HepG2 (cell line): ENCODE measurements around the gene FFAR1. TPM values are rescaled to one million over a fixed set of nuclear protein-coding genes. Genes with fewer than 3 reads are reported as not detected.

Source experiments
- ATAC-seq: fragments of 200-7000 bp; cut with Tn5 transposase; 3 replicates; pipeline ENCODE4 v1.9.1; 2020; ENCODE audit warnings: mild to moderate bottlenecking, moderate library complexity
- BruUV-seq: library from RNA; stranded (reverse); fragments of 400-500 nt; replicated peaks from 2 replicates; lab custom pipeline; 2021; lab: Mats Ljungman, UMichigan
- CTCF ChIA-PET: fragments of 300-600 bp; formaldehyde crosslinking; extraction: SDS; loops from one replicate; lab custom pipeline; 2021; ENCODE audit warnings: low total read pairs, inconsistent platforms, low intra/inter-chr PET ratio; lab: Yijun Ruan, JAX
- POLR2A ChIA-PET: fragments of 350-600 bp; sonication (Branson Sonifier 250); formaldehyde crosslinking; loops from one replicate; lab custom pipeline; 2020; ENCODE audit warnings: antibody characterized with exemption, inconsistent platforms; lab: Yijun Ruan, JAX
- DNase-seq: peaks from one replicate; pipeline ENCODE4 v3.0.0-alpha.2; 2015; ENCODE audit warnings: low spot score
- FAIRE-seq: peaks from 3 replicates; lab custom pipeline; 2011; peaks lifted over from hg19 to GRCh38; lab: Jason Lieb, UNC
- H2AFZ ChIP-seq: one replicate; pipeline ENCODE4 v1.6.1; 2011; ENCODE audit warnings: low read length, inconsistent platforms
- H3K27ac ChIP-seq: fragments of 300-600 bp; 3 replicates; pipeline ENCODE4 v1.8.0; 2011; ENCODE audit warnings: mixed run types, mild to moderate bottlenecking, mixed read lengths, low read length, inconsistent platforms; ENCODE audit not compliant: insufficient read depth; ENCODE audit errors: extremely low read length
- H3K27me3 ChIP-seq, 2 experiments: fragments of 200-600 bp in 1 of 2; 2 replicates in 1 of 2; 3 replicates in 1 of 2; pipeline versions ENCODE4 v1.6.0 to v1.8.0; 2011; ENCODE audit warnings: low read length in 2 of 2, mild to moderate bottlenecking in 2 of 2, moderate library complexity in 2 of 2, inconsistent platforms in 1 of 2; ENCODE audit not compliant: insufficient read depth in 2 of 2, control insufficient read depth in 1 of 2
- H3K36me3 ChIP-seq, 2 experiments: fragments of 200-600 bp in 1 of 2; replicated peaks in 1 of 2; 2 replicates in 1 of 2; 3 replicates in 1 of 2; pipeline versions ENCODE4 v1.5.1 to v1.8.0; 2011; ENCODE audit warnings: low read length in 2 of 2, inconsistent platforms in 1 of 2; ENCODE audit not compliant: insufficient read depth in 2 of 2, control insufficient read depth in 1 of 2
- H3K4me1 ChIP-seq: 2 replicates; pipeline ENCODE4 v1.5.1; 2012; ENCODE audit warnings: low read length, inconsistent platforms; ENCODE audit not compliant: insufficient read depth
- H3K4me2 ChIP-seq: 2 replicates; pipeline ENCODE4 v1.6.0; 2011; ENCODE audit warnings: low read depth, low read length, inconsistent platforms
- H3K4me3 ChIP-seq, 3 experiments: fragments of 200-600 bp in 1 of 3; sonication (generic), shearing (Covaris generic) in 1 of 3; replicated peaks in 1 of 3; 2 replicates each; pipeline ENCODE4 v1.5.1; 2011 to 2016; ENCODE audit warnings: low read length in 3 of 3, inconsistent platforms in 2 of 3, low read depth in 2 of 3, mild to moderate bottlenecking in 2 of 3, control low read depth in 1 of 3, mixed read lengths in 1 of 3; ENCODE audit not compliant: insufficient read depth in 1 of 3
- H3K79me2 ChIP-seq: one replicate; pipeline ENCODE4 v1.6.1; 2011; ENCODE audit warnings: low read length, inconsistent platforms; ENCODE audit not compliant: insufficient read depth
- H3K9ac ChIP-seq: 2 replicates; pipeline ENCODE4 v1.6.0; 2011; ENCODE audit warnings: mild to moderate bottlenecking, low read depth, low read length, inconsistent platforms; ENCODE audit not compliant: insufficient read depth
- H3K9me3 ChIP-seq: 2 replicates; pipeline ENCODE4 v1.5.1; 2012; ENCODE audit warnings: mild to moderate bottlenecking, low read length
- H4K20me1 ChIP-seq: 2 replicates; pipeline ENCODE4 v1.6.0; 2011; ENCODE audit warnings: inconsistent platforms, mild to moderate bottlenecking, low read length, moderate library complexity; ENCODE audit not compliant: insufficient read depth
- NONO ChIP-seq, 2 experiments: fragments of 450-650 bp in 1 of 2; sonication (generic) in 1 of 2; formaldehyde crosslinking in 1 of 2; IDR thresholded peaks in 1 of 2; conservative IDR thresholded peaks in 1 of 2; 2 replicates each; pipeline versions ENCODE4 v1.6.1 to v1.8.0; 2017 to 2022; ENCODE audit warnings: mild to moderate bottlenecking in 1 of 2, missing genetic modification reagents in 1 of 2, moderate library complexity in 1 of 2
- TAF1 ChIP-seq: sonication (generic); formaldehyde crosslinking; IDR thresholded peaks from 2 replicates; pipeline ENCODE4 v1.4.0; 2020; ENCODE audit warnings: missing genetic modification reagents
- ZMYM4 ChIP-seq: sonication (generic); formaldehyde crosslinking; IDR thresholded peaks from 2 replicates; pipeline ENCODE4 v1.8.1; 2023; ENCODE audit warnings: mild to moderate bottlenecking, missing genetic modification reagents
- ZNF225 ChIP-seq: sonication (generic); formaldehyde crosslinking; IDR thresholded peaks from 2 replicates; pipeline ENCODE4 v1.4.0; 2020; ENCODE audit warnings: mild to moderate bottlenecking, missing genetic modification reagents
- ZNF264 ChIP-seq: sonication (generic); formaldehyde crosslinking; IDR thresholded peaks from 2 replicates; pipeline ENCODE4 v1.4.0; 2020; ENCODE audit warnings: missing genetic modification reagents
- WGBS: methylation state at CpG from one replicate; pipeline ENCODE4 v1.1.6; 2017; ENCODE audit warnings: low lambda C conversion rate; 5-methylcytosine and 5-hydroxymethylcytosine counted together
- in situ Hi-C: cut with HindIII; loops from 2 replicates; pipeline ENCODE4 v1.10.0; 2017; ENCODE audit warnings: low pct_unique_long_range_greater_than_20kb; ENCODE audit not compliant: extremely low pct_ligation_motif_present
- intact Hi-C: fragments of 100-400 bp; cut with micrococcal nuclease; formaldehyde crosslinking; loops from one replicate; pipeline ENCODE4 v1.10.0; 2022; ENCODE audit not compliant: unreplicated experiment
- polyA plus RNA-seq, 8 experiments: library from polyadenylated mRNA; depleted of rRNA in 3 of 8; stranded (reverse) in 7 of 8; unstranded in 1 of 8; fragments of >200 nt; fragmentation: Illumina TruSeq in 4 of 8; extraction: Trizol in 4 of 8; gene quantifications; 2 replicates each; pipeline versions ENCODE4 v1.2.1 to v1.2.3, GENCODE V29; 2011 to 2016; ENCODE audit warnings: low read depth in 4 of 8, missing spikeins in 1 of 8, mixed read lengths in 1 of 8; ENCODE audit not compliant: insufficient read depth in 1 of 8
- total RNA-seq, 5 experiments: library from RNA; depleted of rRNA; stranded (reverse); fragments of >200 nt; fragmentation: Illumina TruSeq; extraction: Trizol; gene quantifications; 2 replicates each; pipeline ENCODE4 v1.2.3, GENCODE V29; 2016; ENCODE audit warnings: low read depth in 1 of 5
- TF ChIP-seq, protein P1 (sequence below): sonication (generic); formaldehyde crosslinking; IDR thresholded peaks from 2 replicates; pipeline ENCODE4 v1.5.1; 2020; ENCODE audit warnings: mild to moderate bottlenecking, missing genetic modification reagents, moderate library complexity
- TF ChIP-seq, protein P2 (sequence below): sonication (generic); formaldehyde crosslinking; IDR thresholded peaks from 2 replicates; pipeline ENCODE4 v1.8.0; 2022; ENCODE audit warnings: mild to moderate bottlenecking, missing genetic modification reagents, moderate library complexity
- TF ChIP-seq, protein P3 (sequence below): sonication (generic); formaldehyde crosslinking; IDR thresholded peaks from 2 replicates; pipeline ENCODE4 v1.8.1; 2022; ENCODE audit warnings: mild to moderate bottlenecking, missing genetic modification reagents

The FFAR1 gene
- total and polyA plus RNA-seq, 2 of the 13 experiments (the other 11 are each of a cell fraction or from before 2014, with no cell fraction given) = not detected

DNA sequence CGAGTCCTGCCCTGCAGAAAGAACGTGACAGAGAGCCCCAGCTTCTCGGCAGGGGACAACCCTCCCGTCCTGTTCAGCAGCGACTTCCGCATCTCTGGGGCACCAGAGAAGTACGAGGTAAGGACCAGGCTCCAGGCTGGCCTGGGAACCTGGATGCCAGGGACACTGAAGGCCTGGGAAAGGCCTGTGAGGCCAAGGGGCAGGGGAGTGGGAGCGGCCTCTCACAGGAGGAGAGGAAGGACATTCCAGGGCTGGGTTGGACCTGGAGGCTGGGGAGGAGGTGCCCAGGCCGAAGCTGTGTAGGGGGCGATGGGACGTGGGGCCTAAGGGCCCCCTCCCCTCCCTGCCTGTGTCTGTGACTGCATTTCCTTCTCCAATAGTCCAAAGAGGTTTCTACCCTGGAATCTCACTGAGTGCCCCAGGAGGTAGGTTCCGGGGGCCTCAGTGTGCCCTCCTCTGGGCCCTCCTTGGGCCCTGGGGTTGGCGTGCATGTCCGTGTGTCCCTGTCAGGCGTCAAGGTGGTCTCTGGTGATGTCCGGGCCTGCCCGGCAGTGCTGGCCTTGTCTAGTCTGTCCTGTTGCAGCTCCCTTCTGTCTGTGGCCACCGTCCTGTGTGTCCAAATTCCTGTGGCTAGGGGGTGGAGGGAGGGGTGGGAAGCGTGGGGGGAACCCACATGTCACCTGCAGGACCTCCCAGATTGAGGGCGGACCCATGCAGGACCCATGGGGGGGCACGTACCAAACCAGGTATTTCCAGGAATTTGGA is 35.6 kb upstream of the FFAR1 start:
- TF ChIP-seq, protein P1, sequence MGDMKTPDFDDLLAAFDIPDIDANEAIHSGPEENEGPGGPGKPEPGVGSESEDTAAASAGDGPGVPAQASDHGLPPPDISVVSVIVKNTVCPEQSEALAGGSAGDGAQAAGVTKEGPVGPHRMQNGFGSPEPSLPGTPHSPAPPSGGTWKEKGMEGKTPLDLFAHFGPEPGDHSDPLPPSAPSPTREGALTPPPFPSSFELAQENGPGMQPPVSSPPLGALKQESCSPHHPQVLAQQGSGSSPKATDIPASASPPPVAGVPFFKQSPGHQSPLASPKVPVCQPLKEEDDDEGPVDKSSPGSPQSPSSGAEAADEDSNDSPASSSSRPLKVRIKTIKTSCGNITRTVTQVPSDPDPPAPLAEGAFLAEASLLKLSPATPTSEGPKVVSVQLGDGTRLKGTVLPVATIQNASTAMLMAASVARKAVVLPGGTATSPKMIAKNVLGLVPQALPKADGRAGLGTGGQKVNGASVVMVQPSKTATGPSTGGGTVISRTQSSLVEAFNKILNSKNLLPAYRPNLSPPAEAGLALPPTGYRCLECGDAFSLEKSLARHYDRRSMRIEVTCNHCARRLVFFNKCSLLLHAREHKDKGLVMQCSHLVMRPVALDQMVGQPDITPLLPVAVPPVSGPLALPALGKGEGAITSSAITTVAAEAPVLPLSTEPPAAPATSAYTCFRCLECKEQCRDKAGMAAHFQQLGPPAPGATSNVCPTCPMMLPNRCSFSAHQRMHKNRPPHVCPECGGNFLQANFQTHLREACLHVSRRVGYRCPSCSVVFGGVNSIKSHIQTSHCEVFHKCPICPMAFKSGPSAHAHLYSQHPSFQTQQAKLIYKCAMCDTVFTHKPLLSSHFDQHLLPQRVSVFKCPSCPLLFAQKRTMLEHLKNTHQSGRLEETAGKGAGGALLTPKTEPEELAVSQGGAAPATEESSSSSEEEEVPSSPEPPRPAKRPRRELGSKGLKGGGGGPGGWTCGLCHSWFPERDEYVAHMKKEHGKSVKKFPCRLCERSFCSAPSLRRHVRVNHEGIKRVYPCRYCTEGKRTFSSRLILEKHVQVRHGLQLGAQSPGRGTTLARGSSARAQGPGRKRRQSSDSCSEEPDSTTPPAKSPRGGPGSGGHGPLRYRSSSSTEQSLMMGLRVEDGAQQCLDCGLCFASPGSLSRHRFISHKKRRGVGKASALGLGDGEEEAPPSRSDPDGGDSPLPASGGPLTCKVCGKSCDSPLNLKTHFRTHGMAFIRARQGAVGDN (CRISPR knock-in tag) = peak; percentile 33; the same call in 1 of the 2 replicates
- TF ChIP-seq TAF1 (CRISPR knock-in tag) (no peak), ZNF264 (CRISPR knock-in tag) (no peak), NONO (IDR thresholded peaks at IDR 0.05) (no peak), NONO (CRISPR knock-in tag; conservative IDR thresholded peaks at IDR 0.05) (no peak), ZNF225 (CRISPR knock-in tag) (no peak), ZMYM4 (CRISPR knock-in tag) (no peak)
- TF ChIP-seq, protein P2, sequence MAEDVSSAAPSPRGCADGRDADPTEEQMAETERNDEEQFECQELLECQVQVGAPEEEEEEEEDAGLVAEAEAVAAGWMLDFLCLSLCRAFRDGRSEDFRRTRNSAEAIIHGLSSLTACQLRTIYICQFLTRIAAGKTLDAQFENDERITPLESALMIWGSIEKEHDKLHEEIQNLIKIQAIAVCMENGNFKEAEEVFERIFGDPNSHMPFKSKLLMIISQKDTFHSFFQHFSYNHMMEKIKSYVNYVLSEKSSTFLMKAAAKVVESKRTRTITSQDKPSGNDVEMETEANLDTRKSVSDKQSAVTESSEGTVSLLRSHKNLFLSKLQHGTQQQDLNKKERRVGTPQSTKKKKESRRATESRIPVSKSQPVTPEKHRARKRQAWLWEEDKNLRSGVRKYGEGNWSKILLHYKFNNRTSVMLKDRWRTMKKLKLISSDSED (CRISPR knock-in tag) = no peak
- TF ChIP-seq, protein P3, sequence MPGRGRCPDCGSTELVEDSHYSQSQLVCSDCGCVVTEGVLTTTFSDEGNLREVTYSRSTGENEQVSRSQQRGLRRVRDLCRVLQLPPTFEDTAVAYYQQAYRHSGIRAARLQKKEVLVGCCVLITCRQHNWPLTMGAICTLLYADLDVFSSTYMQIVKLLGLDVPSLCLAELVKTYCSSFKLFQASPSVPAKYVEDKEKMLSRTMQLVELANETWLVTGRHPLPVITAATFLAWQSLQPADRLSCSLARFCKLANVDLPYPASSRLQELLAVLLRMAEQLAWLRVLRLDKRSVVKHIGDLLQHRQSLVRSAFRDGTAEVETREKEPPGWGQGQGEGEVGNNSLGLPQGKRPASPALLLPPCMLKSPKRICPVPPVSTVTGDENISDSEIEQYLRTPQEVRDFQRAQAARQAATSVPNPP (CRISPR knock-in tag) = no peak
- ChIA-PET CTCF (no interaction called here), POLR2A (no interaction called here)
- in situ Hi-C loops (no loop called here), intact Hi-C loops (no loop called here)
- H4K20me1 ChIP-seq = no peaks in the 10 kb centered on the region
- H3K79me2 ChIP-seq = no peaks in the 10 kb centered on the region
- no peak overlapping the region for H3K9ac ChIP-seq
- no peaks in the 10 kb centered on the region for H3K27me3 ChIP-seq
- H3K27ac ChIP-seq = no peak overlapping the region
- no peak overlapping the region for H3K4me3 ChIP-seq
- H3K4me1 ChIP-seq = peaks cover 99% of the 10 kb centered on the region
- H2AFZ ChIP-seq = no peak overlapping the region
- BruUV-seq = no TSS peak
- ATAC-seq = no peak
- no peaks in the 10 kb centered on the region for H3K36me3 ChIP-seq
- no peak for DNase-seq
- no peak overlapping the region for H3K4me2 ChIP-seq
- H3K9me3 ChIP-seq = no peaks in the 10 kb centered on the region
- no peak for FAIRE-seq
- 92% methylated on average over 17 of the region's 21 CpGs for WGBS
